ENCODE results near the gene CTXN3.

CTXN3 gene

GRCh38 chr5:127660047-127660733, 11.3 kb downstream of the CTXN3 start:
- DNase-seq: no peak
- no peak overlapping the region for H2BK120ac ChIP-seq (ENCODE audit: insufficient read depth, low read length, poor library complexity)
- no peaks in the 10 kb centered on the region for H3K4me1 ChIP-seq (ENCODE audit: control insufficient read depth in 1 of 2, insufficient read depth in 2 of 2, low read length in 2 of 2)
- H3K27ac ChIP-seq (ENCODE audit: low read depth, low read length): no peak overlapping the region
- H4K8ac ChIP-seq (ENCODE audit: low read depth, low read length): no peak overlapping the region
- no peaks in the 10 kb centered on the region for H3K9me3 ChIP-seq (ENCODE audit: insufficient read depth, low read depth, low read length)
- no peak overlapping the region for H3K9ac ChIP-seq (ENCODE audit: low read length)
- no peak overlapping the region for H3K23ac ChIP-seq (ENCODE audit: low read length)
- no CpG with 5 or more reads among the region's 3 CpGs for WGBS (ENCODE audit: extremely low coverage, insufficient coverage, insufficient read length)
- H3K79me2 ChIP-seq (ENCODE audit: control insufficient read depth, insufficient read depth, low read length, poor library complexity): no peaks in the 10 kb centered on the region
- H3K27me3 ChIP-seq (ENCODE audit: insufficient read depth, low read length): no peaks in the 10 kb centered on the region
- no peak overlapping the region for H2AK5ac ChIP-seq (ENCODE audit: low read length)
- no peak overlapping the region for H4K12ac ChIP-seq (ENCODE audit: low read depth, low read length)
- H2BK12ac ChIP-seq (ENCODE audit: low read length): no peak overlapping the region
- H3K79me1 ChIP-seq (ENCODE audit: low read length): no peaks in the 10 kb centered on the region
- H2AFZ ChIP-seq (ENCODE audit: insufficient read depth, low read length, poor library complexity): no peak overlapping the region
- H3K14ac ChIP-seq (ENCODE audit: low read length): no peak overlapping the region
- H2BK5ac ChIP-seq (ENCODE audit: low read depth, low read length, poor library complexity): no peak overlapping the region
- H4K91ac ChIP-seq (ENCODE audit: low read depth, low read length): no peak overlapping the region
- no peak overlapping the region for H3K4me3 ChIP-seq (ENCODE audit: low read depth, low read length)
- H3K4me2 ChIP-seq (ENCODE audit: low read length): no peak overlapping the region
- H3K36me3 ChIP-seq (ENCODE audit: control insufficient read depth in 1 of 2, insufficient read depth in 2 of 2, low read length in 2 of 2): no peaks in the 10 kb centered on the region
- H3K4ac ChIP-seq (ENCODE audit: low read depth, low read length): no peak overlapping the region
- no peak overlapping the region for H3K18ac ChIP-seq (ENCODE audit: low read length)

DNA sequence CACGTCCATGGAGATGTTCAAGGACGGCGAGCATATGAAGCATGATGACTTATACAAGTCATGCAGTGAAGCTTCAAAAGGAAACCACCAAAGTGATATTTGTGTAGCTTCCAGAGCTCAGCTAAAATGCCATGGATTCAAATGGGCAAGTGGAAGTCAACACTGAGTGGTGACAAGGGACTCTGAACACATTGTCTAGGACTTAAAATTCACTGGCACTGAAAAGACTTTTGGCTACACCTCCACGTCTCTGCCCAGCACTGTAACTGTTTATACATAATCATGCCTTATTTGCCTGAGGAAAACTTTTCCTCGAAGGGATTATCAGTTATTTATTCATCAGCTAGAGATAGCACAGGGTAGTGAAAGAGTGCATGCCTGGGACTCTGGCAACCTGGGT, 15.2 kb downstream of the CTXN3 start:
- Histone ChIP-seq H3K23ac (ENCODE audit: low read length) (no peak overlapping the region), H4K8ac (ENCODE audit: low read depth, low read length) (no peak overlapping the region), H2BK120ac (ENCODE audit: insufficient read depth, low read length, poor library complexity) (no peak overlapping the region), H3K79me1 (ENCODE audit: low read length) (no peaks in the 10 kb centered on the region), H3K4me2 (ENCODE audit: low read length) (no peak overlapping the region), H2AK5ac (ENCODE audit: low read length) (no peak overlapping the region), H3K14ac (ENCODE audit: low read length) (no peak overlapping the region), H3K27ac (ENCODE audit: low read depth, low read length) (no peak overlapping the region), H3K4me1 (ENCODE audit: control insufficient read depth in 1 of 2, insufficient read depth in 2 of 2, low read length in 2 of 2) (no peaks in the 10 kb centered on the region), H3K9ac (ENCODE audit: low read length) (no peak overlapping the region), H3K18ac (ENCODE audit: low read length) (no peak overlapping the region), H2AFZ (ENCODE audit: insufficient read depth, low read length, poor library complexity) (no peak overlapping the region), H3K9me3 (ENCODE audit: insufficient read depth, low read depth, low read length) (no peaks in the 10 kb centered on the region), H3K36me3 (ENCODE audit: control insufficient read depth in 1 of 2, insufficient read depth in 2 of 2, low read length in 2 of 2) (no peaks in the 10 kb centered on the region), H4K91ac (ENCODE audit: low read depth, low read length) (no peak overlapping the region), H3K4me3 (ENCODE audit: low read depth, low read length) (no peak overlapping the region), H3K79me2 (ENCODE audit: control insufficient read depth, insufficient read depth, low read length, poor library complexity) (no peaks in the 10 kb centered on the region), H2BK12ac (ENCODE audit: low read length) (no peak overlapping the region), H3K27me3 (ENCODE audit: insufficient read depth, low read length) (no peaks in the 10 kb centered on the region), H2BK5ac (ENCODE audit: low read depth, low read length, poor library complexity) (no peak overlapping the region), H4K12ac (ENCODE audit: low read depth, low read length) (no peak overlapping the region), H3K4ac (ENCODE audit: low read depth, low read length) (no peak overlapping the region)
- WGBS (ENCODE audit: extremely low coverage, insufficient coverage, insufficient read length): no CpG with 5 or more reads among the region's 5 CpGs
- no peak for DNase-seq

- no peaks in the 10 kb centered on the region for H3K36me3 ChIP-seq (ENCODE audit: control insufficient read depth in 1 of 2, insufficient read depth in 2 of 2, low read length in 2 of 2)
- H3K79me1 ChIP-seq (ENCODE audit: low read length): no peaks in the 10 kb centered on the region
- H2AK5ac ChIP-seq (ENCODE audit: low read length): no peak overlapping the region
- no peak overlapping the region for H4K91ac ChIP-seq (ENCODE audit: low read depth, low read length)
- no peak overlapping the region for H2BK120ac ChIP-seq (ENCODE audit: insufficient read depth, low read length, poor library complexity)
- no peak overlapping the region for H3K27ac ChIP-seq (ENCODE audit: low read depth, low read length)
- no peak overlapping the region for H3K18ac ChIP-seq (ENCODE audit: low read length)
- H3K4me3 ChIP-seq (ENCODE audit: low read depth, low read length): no peak overlapping the region
- H3K9ac ChIP-seq (ENCODE audit: low read length): no peak overlapping the region
- no peaks in the 10 kb centered on the region for H3K27me3 ChIP-seq (ENCODE audit: insufficient read depth, low read length)
- H2BK5ac ChIP-seq (ENCODE audit: low read depth, low read length, poor library complexity): no peak overlapping the region
- H3K4me1 ChIP-seq (ENCODE audit: control insufficient read depth in 1 of 2, insufficient read depth in 2 of 2, low read length in 2 of 2): no peaks in the 10 kb centered on the region
- H3K14ac ChIP-seq (ENCODE audit: low read length): no peak overlapping the region
- H4K12ac ChIP-seq (ENCODE audit: low read depth, low read length): no peak overlapping the region
- no peaks in the 10 kb centered on the region for H3K9me3 ChIP-seq (ENCODE audit: insufficient read depth, low read depth, low read length)
- no peak overlapping the region for H2BK12ac ChIP-seq (ENCODE audit: low read length)
- no peak overlapping the region for H3K4me2 ChIP-seq (ENCODE audit: low read length)
- H3K79me2 ChIP-seq (ENCODE audit: control insufficient read depth, insufficient read depth, low read length, poor library complexity): no peaks in the 10 kb centered on the region
- no peak for DNase-seq
- H3K4ac ChIP-seq (ENCODE audit: low read depth, low read length): no peak overlapping the region
- no peak overlapping the region for H3K23ac ChIP-seq (ENCODE audit: low read length)
- no peak overlapping the region for H4K8ac ChIP-seq (ENCODE audit: low read depth, low read length)
- no peak overlapping the region for H2AFZ ChIP-seq (ENCODE audit: insufficient read depth, low read length, poor library complexity)
Measured at GRCh38 chr5:127665641-127666040, 16.8 kb downstream of the CTXN3 start.

DNA sequence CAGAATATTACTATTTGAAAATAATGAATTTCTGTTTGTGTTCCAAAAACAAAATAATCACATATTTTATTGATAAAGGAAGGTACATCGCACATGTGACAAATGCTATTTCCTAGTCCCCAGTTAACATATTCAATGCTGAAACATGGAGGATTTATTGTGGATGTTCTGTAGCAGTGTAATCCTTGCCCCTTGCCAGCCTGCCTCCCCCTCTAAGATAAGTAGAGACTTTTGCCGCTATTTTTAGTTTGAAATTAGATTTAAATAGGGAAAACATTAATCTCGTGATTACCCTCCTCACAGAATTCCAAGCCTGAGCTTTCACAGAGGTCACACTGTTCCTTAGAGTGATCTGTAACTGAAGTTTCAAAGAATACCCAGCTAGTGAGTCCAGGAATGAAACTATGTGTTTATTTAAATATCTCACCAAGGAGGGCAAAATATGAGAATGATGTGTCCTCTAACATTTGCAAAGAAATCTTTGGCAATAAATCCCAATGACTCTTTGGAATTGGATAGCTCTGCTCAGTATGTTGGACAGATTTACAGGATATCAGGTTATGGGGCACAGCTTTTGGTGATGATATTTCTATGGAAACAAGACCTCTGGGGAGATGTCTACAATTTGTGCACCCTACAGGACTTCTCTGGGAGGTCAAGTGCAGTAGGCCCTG, 17.3 kb downstream of the CTXN3 start:
- no CpG with 5 or more reads among the region's 3 CpGs for WGBS (ENCODE audit: extremely low coverage, insufficient coverage, insufficient read length)
- H2AFZ ChIP-seq (ENCODE audit: insufficient read depth, low read length, poor library complexity): no peak overlapping the region
- no peaks in the 10 kb centered on the region for H3K36me3 ChIP-seq (ENCODE audit: control insufficient read depth in 1 of 2, insufficient read depth in 2 of 2, low read length in 2 of 2)
- H3K79me1 ChIP-seq (ENCODE audit: low read length): no peaks in the 10 kb centered on the region
- H2BK120ac ChIP-seq (ENCODE audit: insufficient read depth, low read length, poor library complexity): no peak overlapping the region
- H2BK5ac ChIP-seq (ENCODE audit: low read depth, low read length, poor library complexity): no peak overlapping the region
- no peaks in the 10 kb centered on the region for H3K79me2 ChIP-seq (ENCODE audit: control insufficient read depth, insufficient read depth, low read length, poor library complexity)
- no peak overlapping the region for H4K91ac ChIP-seq (ENCODE audit: low read depth, low read length)
- H3K9me3 ChIP-seq (ENCODE audit: insufficient read depth, low read depth, low read length): no peaks in the 10 kb centered on the region
- no peak overlapping the region for H3K4me3 ChIP-seq (ENCODE audit: low read depth, low read length)
- H3K4me1 ChIP-seq (ENCODE audit: control insufficient read depth in 1 of 2, insufficient read depth in 2 of 2, low read length in 2 of 2): no peaks in the 10 kb centered on the region
- H3K4me2 ChIP-seq (ENCODE audit: low read length): no peak overlapping the region
- no peak overlapping the region for H3K4ac ChIP-seq (ENCODE audit: low read depth, low read length)
- H2AK5ac ChIP-seq (ENCODE audit: low read length): no peak overlapping the region
- no peak overlapping the region for H2BK12ac ChIP-seq (ENCODE audit: low read length)
- no peak overlapping the region for H4K8ac ChIP-seq (ENCODE audit: low read depth, low read length)
- DNase-seq: no peak
- no peak overlapping the region for H4K12ac ChIP-seq (ENCODE audit: low read depth, low read length)
- no peak overlapping the region for H3K18ac ChIP-seq (ENCODE audit: low read length)
- no peak overlapping the region for H3K23ac ChIP-seq (ENCODE audit: low read length)
- H3K27me3 ChIP-seq (ENCODE audit: insufficient read depth, low read length): no peaks in the 10 kb centered on the region
- no peak overlapping the region for H3K14ac ChIP-seq (ENCODE audit: low read length)
- H3K9ac ChIP-seq (ENCODE audit: low read length): no peak overlapping the region
- no peak overlapping the region for H3K27ac ChIP-seq (ENCODE audit: low read depth, low read length)
